Osteoblast (primary cell): ENCODE measurements around the gene AGAP3. TPM values are rescaled to one million over a fixed set of nuclear protein-coding genes. Genes with fewer than 3 reads are reported as not detected.

ENCODE experiments used
- DNase-seq: peaks from one replicate; pipeline ENCODE4 v3.0.0; 2011; ENCODE audit warnings: low spot score, mixed read lengths; ENCODE audit not compliant: insufficient read length; ENCODE audit errors: missing footprints
- H2AFZ ChIP-seq: 2 replicates; pipeline ENCODE4 v1.6.0; 2011; ENCODE audit warnings: mild to moderate bottlenecking, low read length
- H3K27ac ChIP-seq: 2 replicates; pipeline ENCODE4 v1.5.1; 2011; ENCODE audit warnings: mild to moderate bottlenecking, low read depth, low read length, moderate library complexity
- H3K27me3 ChIP-seq: 2 replicates; pipeline ENCODE4 v1.6.0; 2012; ENCODE audit warnings: mild to moderate bottlenecking, control low read depth, inconsistent platforms, low read length, moderate library complexity; ENCODE audit not compliant: insufficient read depth
- H3K36me3 ChIP-seq: 2 replicates; pipeline ENCODE4 v1.5.1; 2011; ENCODE audit warnings: mild to moderate bottlenecking, low read length, control low read depth, moderate library complexity; ENCODE audit not compliant: insufficient read depth
- H3K4me1 ChIP-seq: 2 replicates; pipeline ENCODE4 v1.5.1; 2011; ENCODE audit warnings: mild to moderate bottlenecking, low read length, control low read depth, moderate library complexity; ENCODE audit not compliant: insufficient read depth
- H3K4me2 ChIP-seq: 2 replicates; pipeline ENCODE4 v1.6.0; 2011; ENCODE audit warnings: mild to moderate bottlenecking, low read length; ENCODE audit not compliant: insufficient read depth
- H3K4me3 ChIP-seq: fragments of 200-600 bp; sonication (generic); 3 replicates; pipeline ENCODE4 v1.5.1; 2012; ENCODE audit warnings: mild to moderate bottlenecking, low read length, inconsistent platforms; ENCODE audit not compliant: insufficient read depth
- H3K79me2 ChIP-seq: 2 replicates; pipeline ENCODE4 v1.6.0; 2012; ENCODE audit warnings: mild to moderate bottlenecking, low read length, control low read depth, inconsistent platforms; ENCODE audit not compliant: insufficient read depth
- H3K9me3 ChIP-seq: 2 replicates; pipeline ENCODE4 v1.5.1; 2011; ENCODE audit warnings: low read depth, low read length, control low read depth
- H4K20me1 ChIP-seq: 2 replicates; pipeline ENCODE4 v1.6.0; 2012; ENCODE audit warnings: mild to moderate bottlenecking, low read length, control low read depth; ENCODE audit not compliant: insufficient read depth
- CTCF ChIP-seq: IDR thresholded peaks from 2 replicates; pipeline ENCODE4 v1.5.1; 2011; ENCODE audit warnings: mild to moderate bottlenecking, low read depth, low read length, moderate library complexity; ENCODE audit errors: extremely low read depth
- total RNA-seq: library from RNA; depleted of rRNA; stranded (reverse); fragments of >200 nt; gene quantifications from 2 replicates; pipeline ENCODE4 v1.2.3, GENCODE V29; 2012

The AGAP3 gene
- total RNA-seq, 1 donor = 39.8 TPM

- peak overlapping the region; percentile 95 for H3K4me3 ChIP-seq
- H3K79me2 ChIP-seq = peaks cover 50% of the 10 kb centered on the region
- peak overlapping the region; percentile 91 for H2AFZ ChIP-seq
- no peak overlapping the region for H3K27ac ChIP-seq
- H3K36me3 ChIP-seq = peaks cover 4% of the 10 kb centered on the region
- no peak for TF ChIP-seq CTCF
- no peaks in the 10 kb centered on the region for H3K27me3 ChIP-seq
- H3K9me3 ChIP-seq = no peaks in the 10 kb centered on the region
- H3K4me2 ChIP-seq = peak overlapping the region; percentile 95
- H4K20me1 ChIP-seq = peaks cover 13% of the 10 kb centered on the region
- peaks cover 49% of the 10 kb centered on the region for H3K4me1 ChIP-seq
- DNase-seq = no peak
These were observed 2.5 kb upstream of the AGAP3 start for GRCh38 chr7:151083824-151084160.

DNA sequence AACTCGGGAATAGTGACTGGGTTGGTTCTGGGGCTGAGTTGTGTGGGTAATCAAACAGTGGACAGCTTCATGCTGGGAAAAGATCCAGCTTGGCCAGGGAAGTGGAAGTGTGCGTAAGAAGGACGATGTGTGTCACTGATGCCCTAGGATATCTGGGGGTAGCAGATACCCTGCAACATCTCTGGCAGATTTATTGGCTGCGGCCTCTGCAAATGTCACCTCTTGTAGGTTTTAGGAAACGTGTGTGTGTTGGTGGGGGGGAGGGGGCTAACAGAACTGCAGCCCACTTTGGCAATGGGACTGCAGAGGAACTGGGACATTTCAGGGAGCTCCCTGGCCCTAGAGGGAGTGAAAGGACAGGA lies 965 bp upstream of the AGAP3 start:
- Histone ChIP-seq H3K27ac (no peak overlapping the region), H3K36me3 (no peaks in the 10 kb centered on the region), H3K27me3 (no peaks in the 10 kb centered on the region), H2AFZ (no peak overlapping the region), H4K20me1 (peaks cover 16% of the 10 kb centered on the region), H3K4me1 (peaks cover 52% of the 10 kb centered on the region), H3K9me3 (no peaks in the 10 kb centered on the region), H3K79me2 (peaks cover 50% of the 10 kb centered on the region), H3K4me2 (peak overlapping the region; percentile 80), H3K4me3 (peak overlapping the region; percentile 75)
- DNase-seq = peak; percentile 81
- TF ChIP-seq CTCF = no peak

DNA sequence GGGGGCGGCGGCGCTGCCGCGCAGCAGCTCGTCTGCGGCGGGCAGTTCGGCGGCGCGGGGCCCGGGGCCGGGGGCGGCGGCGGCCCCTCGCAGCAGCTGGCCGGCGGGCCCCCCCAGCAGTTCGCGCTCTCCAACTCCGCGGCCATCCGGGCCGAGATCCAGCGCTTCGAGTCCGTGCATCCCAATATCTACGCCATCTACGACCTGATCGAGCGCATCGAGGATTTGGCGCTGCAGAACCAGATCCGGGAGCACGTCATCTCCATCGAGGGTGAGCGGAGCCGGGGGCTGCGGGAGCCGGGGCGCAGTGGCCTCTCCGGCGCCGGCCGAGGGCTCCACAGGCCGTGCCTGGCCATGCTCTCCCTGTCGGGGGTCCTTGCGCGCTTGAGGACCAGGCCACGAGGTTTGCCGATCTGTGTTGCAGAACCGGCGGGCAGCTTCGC lies 548 bp downstream of the AGAP3 start:
- H3K4me2 ChIP-seq = peak overlapping the region; percentile 79
- peaks cover 2% of the 10 kb centered on the region for H3K36me3 ChIP-seq
- no peak for TF ChIP-seq CTCF
- peaks cover 42% of the 10 kb centered on the region for H3K4me1 ChIP-seq
- peaks cover 62% of the 10 kb centered on the region for H3K79me2 ChIP-seq
- no peaks in the 10 kb centered on the region for H3K9me3 ChIP-seq
- peak overlapping the region; percentile 62 for H2AFZ ChIP-seq
- H3K27ac ChIP-seq = peak overlapping the region; percentile 79
- peaks cover 29% of the 10 kb centered on the region for H4K20me1 ChIP-seq
- H3K27me3 ChIP-seq = no peaks in the 10 kb centered on the region
- DNase-seq = peak; percentile 94
- peak overlapping the region; percentile 91 for H3K4me3 ChIP-seq

DNA sequence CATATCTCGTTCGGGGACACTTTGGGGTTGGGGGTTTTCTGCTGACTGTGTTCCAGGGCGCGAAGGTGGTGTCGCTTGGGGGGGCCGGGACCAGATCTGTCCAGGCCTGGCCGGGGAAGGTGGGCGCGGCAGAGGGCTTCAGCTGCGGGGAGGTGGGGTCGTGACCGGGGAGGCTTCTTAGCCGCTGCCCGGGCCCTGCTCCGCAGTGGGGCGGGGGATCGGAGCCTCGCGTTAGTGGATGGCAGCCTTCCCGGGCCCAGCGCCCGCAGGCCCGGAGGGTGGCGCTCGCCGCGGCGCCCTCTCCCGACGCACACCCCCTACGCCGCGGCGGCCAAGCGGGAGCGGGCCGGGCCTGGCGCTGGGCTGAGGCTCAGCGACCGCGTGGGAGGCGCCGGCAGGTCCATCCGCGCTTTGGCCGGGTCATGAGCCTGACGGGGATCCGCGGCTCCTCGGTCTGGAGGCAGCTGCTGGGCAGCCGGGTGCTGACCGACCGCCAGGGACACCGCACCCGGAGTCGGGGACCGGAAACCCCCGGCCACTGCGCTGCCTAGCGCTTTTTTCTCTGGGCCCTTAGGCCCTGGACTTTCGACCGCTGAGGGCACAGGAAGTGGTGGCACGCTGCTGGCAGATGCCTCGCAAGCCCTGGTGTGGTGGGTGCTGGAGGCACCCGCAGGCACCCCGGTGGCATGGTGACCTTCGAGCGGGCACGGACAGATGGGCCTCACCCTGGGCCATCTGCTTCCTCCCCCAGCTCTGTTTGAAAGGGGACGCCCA lies 1.2 kb downstream of the AGAP3 start:
- peak overlapping the region; percentile 79 for H3K4me2 ChIP-seq
- no peaks in the 10 kb centered on the region for H3K27me3 ChIP-seq
- H3K36me3 ChIP-seq = peaks cover 5% of the 10 kb centered on the region
- no peak for TF ChIP-seq CTCF
- DNase-seq = peak; percentile 97
- H3K4me3 ChIP-seq = peak overlapping the region; percentile 91
- peaks cover 36% of the 10 kb centered on the region for H3K4me1 ChIP-seq
- H2AFZ ChIP-seq = peak overlapping the region; percentile 62
- H3K9me3 ChIP-seq = no peaks in the 10 kb centered on the region
- peaks cover 62% of the 10 kb centered on the region for H3K79me2 ChIP-seq
- H4K20me1 ChIP-seq = peaks cover 35% of the 10 kb centered on the region
- H3K27ac ChIP-seq = peak overlapping the region; percentile 79
